Trophoblast cell (in vitro differentiated cells and primary cell): ENCODE data around the gene CLK4.

Experiments
- DNase-seq, 2 donors: peaks; one replicate each; pipeline ENCODE4 v3.0.0-alpha.2; 2016
- H2AFZ ChIP-seq: 2 replicates; pipeline ENCODE4 v1.6.1; 2013; ENCODE audit warnings: low read length, moderate library complexity, mild to moderate bottlenecking; ENCODE audit not compliant: insufficient read depth, poor library complexity
- H2AK5ac ChIP-seq: 2 replicates; pipeline ENCODE4 v1.6.1; 2013; ENCODE audit warnings: mild to moderate bottlenecking, low read length
- H2BK120ac ChIP-seq: 2 replicates; pipeline ENCODE4 v1.6.1; 2013; ENCODE audit warnings: low read length, mild to moderate bottlenecking, moderate library complexity; ENCODE audit not compliant: insufficient read depth, poor library complexity
- H2BK12ac ChIP-seq: 2 replicates; pipeline ENCODE4 v1.6.1; 2013; ENCODE audit warnings: mild to moderate bottlenecking, low read length, moderate library complexity
- H2BK5ac ChIP-seq: 2 replicates; pipeline ENCODE4 v1.6.1; 2013; ENCODE audit warnings: low read length, low read depth, moderate library complexity, mild to moderate bottlenecking; ENCODE audit not compliant: poor library complexity
- H3K14ac ChIP-seq: 2 replicates; pipeline ENCODE4 v1.6.1; 2013; ENCODE audit warnings: mild to moderate bottlenecking, low read length
- H3K18ac ChIP-seq: 2 replicates; pipeline ENCODE4 v1.6.1; 2013; ENCODE audit warnings: mild to moderate bottlenecking, low read length
- H3K23ac ChIP-seq: 2 replicates; pipeline ENCODE4 v1.6.1; 2013; ENCODE audit warnings: low read length
- H3K27ac ChIP-seq: 2 replicates; pipeline ENCODE4 v1.5.1; 2013; ENCODE audit warnings: low read depth, mild to moderate bottlenecking, inconsistent platforms, low read length, moderate library complexity
- H3K27me3 ChIP-seq: 2 replicates; pipeline ENCODE4 v1.6.1; 2013; ENCODE audit warnings: inconsistent platforms, mild to moderate bottlenecking, low read length, moderate library complexity; ENCODE audit not compliant: insufficient read depth
- H3K36me3 ChIP-seq, 2 experiments: 1 replicate in 1 of 2; 2 replicates in 1 of 2; pipeline ENCODE4 v1.6.1; 2013; ENCODE audit warnings: low read length in 2 of 2, mild to moderate bottlenecking in 2 of 2, moderate library complexity in 1 of 2; ENCODE audit not compliant: insufficient read depth in 2 of 2, control insufficient read depth in 1 of 2
- H3K4ac ChIP-seq: 2 replicates; pipeline ENCODE4 v1.6.1; 2013; ENCODE audit warnings: low read depth, mild to moderate bottlenecking, low read length, moderate library complexity
- H3K4me1 ChIP-seq, 2 experiments: 1 replicate in 1 of 2; 2 replicates in 1 of 2; pipeline ENCODE4 v1.6.1; 2013; ENCODE audit warnings: low read length in 2 of 2, mild to moderate bottlenecking in 2 of 2, moderate library complexity in 1 of 2; ENCODE audit not compliant: insufficient read depth in 2 of 2, control insufficient read depth in 1 of 2
- H3K4me2 ChIP-seq: 2 replicates; pipeline ENCODE4 v1.6.1; 2013; ENCODE audit warnings: inconsistent platforms, mild to moderate bottlenecking, low read length, moderate library complexity
- H3K4me3 ChIP-seq: 2 replicates; pipeline ENCODE4 v1.5.1; 2013; ENCODE audit warnings: mild to moderate bottlenecking, low read depth, low read length, inconsistent platforms
- H3K79me1 ChIP-seq: one replicate; pipeline ENCODE4 v1.6.1; 2013; ENCODE audit warnings: low read length
- H3K79me2 ChIP-seq: 2 replicates; pipeline ENCODE4 v1.6.1; 2013; ENCODE audit warnings: low read length, mild to moderate bottlenecking; ENCODE audit not compliant: control insufficient read depth, insufficient read depth, poor library complexity
- H3K9ac ChIP-seq: 2 replicates; pipeline ENCODE4 v1.6.1; 2013; ENCODE audit warnings: mild to moderate bottlenecking, low read length
- H3K9me3 ChIP-seq: 2 replicates; pipeline ENCODE4 v1.6.1; 2013; ENCODE audit warnings: low read depth, mild to moderate bottlenecking, control low read depth, inconsistent platforms, low read length; ENCODE audit not compliant: insufficient read depth
- H4K12ac ChIP-seq: 2 replicates; pipeline ENCODE4 v1.6.1; 2013; ENCODE audit warnings: low read depth, mild to moderate bottlenecking, low read length, moderate library complexity
- H4K8ac ChIP-seq: 2 replicates; pipeline ENCODE4 v1.6.1; 2013; ENCODE audit warnings: low read depth, mild to moderate bottlenecking, low read length, moderate library complexity
- H4K91ac ChIP-seq: one replicate; pipeline ENCODE4 v1.6.1; 2013; ENCODE audit warnings: low read depth, mild to moderate bottlenecking, low read length, moderate library complexity
- WGBS: extraction: QIAGEN DNeasy Blood & Tissue Kit; methylation state at CpG from one replicate; pipeline ENCODE4 v1.1.7; 2013; ENCODE audit warnings: missing lambda C conversion rate; ENCODE audit not compliant: insufficient read length, insufficient coverage; ENCODE audit errors: extremely low coverage; 5-methylcytosine and 5-hydroxymethylcytosine counted together

Gene CLK4

GRCh38 chr5:178602752-178603151, 24.1 kb downstream of the CLK4 start:
- Histone ChIP-seq H3K23ac (no peak overlapping the region), H3K14ac (no peak overlapping the region)

DNA sequence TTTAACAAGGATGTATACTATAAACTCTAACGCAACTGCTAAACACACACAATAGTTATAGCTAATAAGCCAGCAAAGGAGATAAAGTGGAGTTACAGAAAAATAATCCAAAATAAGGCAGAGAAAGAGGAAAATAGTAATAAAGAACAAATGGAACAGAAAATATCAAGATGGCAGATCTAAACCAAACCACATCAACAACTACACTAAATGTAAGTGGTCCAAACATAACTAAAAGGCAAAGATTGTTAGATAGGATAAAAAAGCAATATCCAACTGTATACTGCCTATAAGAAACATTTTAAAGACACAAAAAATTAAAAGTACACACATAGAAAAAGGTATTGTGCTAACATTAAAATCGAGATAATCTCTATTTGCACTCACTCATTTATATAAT, 31.1 kb downstream of the CLK4 start:
- Histone ChIP-seq H2AK5ac (no peak overlapping the region), H4K8ac (no peak overlapping the region), H3K4me1 (no peaks in the 10 kb centered on the region), H3K14ac (no peak overlapping the region), H3K36me3 (peaks cover 7 to 8% of the 10 kb centered on the region in 2 experiments), H2BK5ac (no peak overlapping the region), H3K79me2 (no peaks in the 10 kb centered on the region), H3K27me3 (no peaks in the 10 kb centered on the region), H3K9ac (no peak overlapping the region), H4K91ac (no peak overlapping the region), H3K9me3 (no peaks in the 10 kb centered on the region), H2BK120ac (no peak overlapping the region), H3K23ac (no peak overlapping the region), H3K79me1 (no peaks in the 10 kb centered on the region), H3K27ac (no peak overlapping the region), H3K4ac (no peak overlapping the region), H2AFZ (no peak overlapping the region), H3K4me3 (no peak overlapping the region), H2BK12ac (no peak overlapping the region), H3K18ac (no peak overlapping the region), H4K12ac (no peak overlapping the region), H3K4me2 (no peak overlapping the region)
- WGBS: no CpG with 5 or more reads among the region's 2 CpGs
- no peak for DNase-seq

More at GRCh38 chr5:178602752-178603151, 24.1 kb downstream of the CLK4 start:
- H4K91ac ChIP-seq: no peak overlapping the region
- H3K4me2 ChIP-seq: no peak overlapping the region
- no peaks in the 10 kb centered on the region for H3K79me2 ChIP-seq
- no peak overlapping the region for H2AFZ ChIP-seq
- H4K12ac ChIP-seq: no peak overlapping the region
- H3K36me3 ChIP-seq: peaks cover 19 to 25% of the 10 kb centered on the region in 2 experiments
- WGBS: no CpG with 5 or more reads among the region's 2 CpGs
- H2BK5ac ChIP-seq: no peak overlapping the region
- no peak overlapping the region for H3K27ac ChIP-seq
- no peak overlapping the region for H3K4me3 ChIP-seq
- no peaks in the 10 kb centered on the region for H3K79me1 ChIP-seq
- no peaks in the 10 kb centered on the region for H3K9me3 ChIP-seq
- DNase-seq: no peak
- no peak overlapping the region for H2BK120ac ChIP-seq
- no peak overlapping the region for H4K8ac ChIP-seq
- no peak overlapping the region for H3K4ac ChIP-seq
- no peak overlapping the region for H3K18ac ChIP-seq
- H3K9ac ChIP-seq: no peak overlapping the region
- no peaks in the 10 kb centered on the region for H3K27me3 ChIP-seq
- H2BK12ac ChIP-seq: no peak overlapping the region
- H2AK5ac ChIP-seq: no peak overlapping the region
- H3K4me1 ChIP-seq: no peaks in the 10 kb centered on the region

GRCh38 chr5:178595150-178595549, 31.7 kb downstream of the CLK4 start:
- Histone ChIP-seq H3K4ac (no peak overlapping the region), H3K79me2 (no peaks in the 10 kb centered on the region), H3K79me1 (no peaks in the 10 kb centered on the region), H3K4me1 (peaks cover 0 to 3% of the 10 kb centered on the region in 2 experiments), H4K12ac (no peak overlapping the region), H3K27ac (no peak overlapping the region), H3K23ac (no peak overlapping the region), H3K27me3 (no peaks in the 10 kb centered on the region), H4K8ac (no peak overlapping the region), H2BK5ac (no peak overlapping the region), H2BK120ac (no peak overlapping the region), H3K9ac (no peak overlapping the region), H4K91ac (no peak overlapping the region), H3K4me2 (no peak overlapping the region), H3K36me3 (peaks cover 6 to 7% of the 10 kb centered on the region in 2 experiments), H2AK5ac (no peak overlapping the region), H3K9me3 (no peaks in the 10 kb centered on the region), H3K18ac (no peak overlapping the region), H2BK12ac (no peak overlapping the region), H2AFZ (no peak overlapping the region), H3K4me3 (no peak overlapping the region), H3K14ac (no peak overlapping the region)
- no peak for DNase-seq

DNA sequence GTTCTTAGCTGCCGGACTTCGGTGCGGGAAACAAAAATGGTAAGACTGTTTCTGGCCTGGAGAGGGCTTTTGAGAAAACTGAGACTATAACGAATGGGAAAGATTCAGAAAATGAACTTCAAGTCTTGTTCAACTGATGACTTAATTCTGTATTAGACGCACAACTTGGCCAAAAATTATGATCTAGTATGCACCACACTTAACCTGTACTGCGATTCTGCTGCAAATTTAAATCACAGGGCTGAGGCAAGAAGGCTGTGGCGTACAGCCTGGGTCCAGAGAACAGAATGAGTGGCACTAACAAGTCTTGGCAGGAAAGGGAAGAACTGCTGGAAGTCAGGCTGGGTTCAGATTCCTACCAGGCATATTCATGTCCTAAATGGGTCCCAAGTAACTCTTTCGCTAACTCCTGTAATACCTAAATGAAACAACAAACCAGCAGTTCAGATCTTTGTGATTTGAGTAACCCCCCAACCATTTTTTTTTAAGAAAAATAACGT, 35.9 kb downstream of the CLK4 start:
- H3K4me1 ChIP-seq: peaks cover 6 to 10% of the 10 kb centered on the region in 2 experiments
- H2BK5ac ChIP-seq: no peak overlapping the region
- H2BK12ac ChIP-seq: no peak overlapping the region
- H3K4me3 ChIP-seq: no peak overlapping the region
- no peaks in the 10 kb centered on the region for H3K36me3 ChIP-seq
- H3K27ac ChIP-seq: no peak overlapping the region
- no peak overlapping the region for H2BK120ac ChIP-seq
- H3K18ac ChIP-seq: no peak overlapping the region
- H3K9me3 ChIP-seq: peaks cover 5% of the 10 kb centered on the region
- WGBS: no CpG with 5 or more reads among the region's 9 CpGs
- H2AK5ac ChIP-seq: no peak overlapping the region
- H3K4me2 ChIP-seq: peak overlapping the region; percentile 82
- H3K9ac ChIP-seq: no peak overlapping the region
- no peak overlapping the region for H4K12ac ChIP-seq
- no peak for DNase-seq
- H3K79me2 ChIP-seq: no peaks in the 10 kb centered on the region
- H3K27me3 ChIP-seq: peaks cover 17% of the 10 kb centered on the region
- H3K79me1 ChIP-seq: no peaks in the 10 kb centered on the region
- no peak overlapping the region for H3K4ac ChIP-seq
- H4K8ac ChIP-seq: no peak overlapping the region
- no peak overlapping the region for H2AFZ ChIP-seq
- H3K23ac ChIP-seq: no peak overlapping the region
- H4K91ac ChIP-seq: no peak overlapping the region
- no peak overlapping the region for H3K14ac ChIP-seq
